HEK293 (cell line): ENCODE data around the gene CLEC14A.

ENCODE experiments used
- CTCF ChIA-PET: fragments of 350-600 bp; formaldehyde crosslinking; extraction: SDS; loops from one replicate; lab custom pipeline; 2021; ENCODE audit warnings: antibody characterized with exemption; lab: Yijun Ruan, JAX
- POLR2A ChIA-PET: fragments of 300-600 bp; formaldehyde crosslinking; extraction: SDS; loops from one replicate; lab custom pipeline; 2020; ENCODE audit warnings: antibody characterized with exemption, inconsistent platforms; lab: Yijun Ruan, JAX
- H3K27ac ChIP-seq: fragments of 200-500 bp; sonication (Bioruptor generic); 2 replicates; pipeline ENCODE4 v1.5.1; 2014; ENCODE audit warnings: low read depth, low read length, control low read depth, inconsistent platforms; ENCODE audit errors: extremely low read depth
- H3K36me3 ChIP-seq, 2 experiments: fragments of 200-500 bp in 1 of 2; sonication (Bioruptor generic) in 1 of 2; 1 replicate in 1 of 2; 2 replicates in 1 of 2; pipeline ENCODE4 v1.5.1; 2014 to 2017; ENCODE audit warnings: inconsistent platforms in 2 of 2, low read length in 2 of 2; ENCODE audit not compliant: control insufficient read depth in 2 of 2, insufficient read depth in 1 of 2
- H3K4me1 ChIP-seq: fragments of 200-500 bp; sonication (Bioruptor generic); 2 replicates; pipeline ENCODE4 v1.5.1; 2014; ENCODE audit warnings: mild to moderate bottlenecking, low read length, inconsistent platforms; ENCODE audit not compliant: control insufficient read depth, insufficient read depth
- H3K4me3 ChIP-seq: 2 replicates; pipeline ENCODE4 v1.5.1; 2011; ENCODE audit warnings: low read depth, mild to moderate bottlenecking, control low read depth, low read length, moderate library complexity
- H3K9me3 ChIP-seq: fragments of 200-500 bp; sonication (Bioruptor generic); 2 replicates; pipeline ENCODE4 v1.5.1; 2014; ENCODE audit warnings: low read depth, low read length, inconsistent platforms; ENCODE audit not compliant: control insufficient read depth, insufficient read depth
- CTCF ChIP-seq: fragments of 450-650 bp; formaldehyde crosslinking; IDR thresholded peaks from 2 replicates; pipeline ENCODE4 v1.5.1; 2016; ENCODE audit warnings: missing biosample characterization, missing genetic modification characterization
- GLI4 ChIP-seq: fragments of 450-650 bp; formaldehyde crosslinking; IDR thresholded peaks from 2 replicates; pipeline ENCODE4 v1.5.1; 2016; ENCODE audit warnings: missing biosample characterization, missing genetic modification characterization
- KLF10 ChIP-seq: fragments of 450-650 bp; IDR thresholded peaks from 2 replicates; pipeline ENCODE4 v1.5.1; 2018; ENCODE audit warnings: missing biosample characterization, mild to moderate bottlenecking, missing genetic modification characterization
- MZF1 ChIP-seq: fragments of 450-650 bp; formaldehyde crosslinking; IDR thresholded peaks from 2 replicates; pipeline ENCODE4 v1.5.1; 2017; ENCODE audit warnings: missing biosample characterization, missing genetic modification characterization, borderline replicate concordance
- ZBTB7A ChIP-seq: fragments of 450-650 bp; formaldehyde crosslinking; IDR thresholded peaks from 2 replicates; pipeline ENCODE4 v1.5.1; 2016; ENCODE audit warnings: low read depth, missing biosample characterization, missing genetic modification characterization
- ZBTB8A ChIP-seq: fragments of 450-650 bp; formaldehyde crosslinking; IDR thresholded peaks from 2 replicates; pipeline ENCODE4 v1.5.1; 2016; ENCODE audit warnings: missing biosample characterization, missing genetic modification characterization
- ZNF214 ChIP-seq: fragments of 450-650 bp; formaldehyde crosslinking; IDR thresholded peaks from 2 replicates; pipeline ENCODE4 v1.5.1; 2017; ENCODE audit warnings: missing biosample characterization, mild to moderate bottlenecking, missing genetic modification characterization, borderline replicate concordance
- ZNF302 ChIP-seq: fragments of 450-650 bp; formaldehyde crosslinking; IDR thresholded peaks from 2 replicates; pipeline ENCODE4 v1.5.1; 2016; ENCODE audit warnings: missing biosample characterization, missing genetic modification characterization, low read depth
- ZNF558 ChIP-seq: fragments of 450-650 bp; formaldehyde crosslinking; IDR thresholded peaks from 2 replicates; pipeline ENCODE4 v1.5.1; 2016; ENCODE audit warnings: missing biosample characterization, missing genetic modification characterization
- ZNF624 ChIP-seq: fragments of 450-650 bp; formaldehyde crosslinking; IDR thresholded peaks from 2 replicates; pipeline ENCODE4 v1.5.1; 2017; ENCODE audit warnings: missing biosample characterization, missing genetic modification characterization
- ZNF707 ChIP-seq: fragments of 450-650 bp; formaldehyde crosslinking; IDR thresholded peaks from 2 replicates; pipeline ENCODE4 v1.5.1; 2016; ENCODE audit warnings: missing biosample characterization, missing genetic modification characterization
- ZNF843 ChIP-seq: fragments of 450-650 bp; formaldehyde crosslinking; IDR thresholded peaks from 2 replicates; pipeline ENCODE4 v1.5.1; 2016; ENCODE audit warnings: missing biosample characterization, missing genetic modification characterization
- TF ChIP-seq, protein P1 (sequence below): fragments of 450-650 bp; formaldehyde crosslinking; IDR thresholded peaks from 2 replicates; pipeline ENCODE4 v1.5.1; 2016; ENCODE audit warnings: missing biosample characterization, missing genetic modification characterization
- TF ChIP-seq, protein P2 (sequence below): fragments of 450-650 bp; formaldehyde crosslinking; IDR thresholded peaks from 2 replicates; pipeline ENCODE4 v1.5.1; 2016; ENCODE audit warnings: missing biosample characterization, missing genetic modification characterization, borderline replicate concordance
- TF ChIP-seq, protein P3 (sequence below): fragments of 450-650 bp; formaldehyde crosslinking; IDR thresholded peaks from 2 replicates; pipeline ENCODE4 v1.5.1; 2017; ENCODE audit warnings: missing biosample characterization, missing genetic modification characterization
- TF ChIP-seq, protein P4 (sequence below): fragments of 450-650 bp; formaldehyde crosslinking; IDR thresholded peaks from 2 replicates; pipeline ENCODE4 v1.5.1; 2016; ENCODE audit warnings: missing biosample characterization, missing genetic modification characterization

Gene CLEC14A

GRCh38 chr14:38233218-38233617, 22.7 kb downstream of the CLEC14A start (continued):
- TF ChIP-seq ZBTB7A (tag by site-specific recombination), result no peak
- no peak for TF ChIP-seq ZNF624 (tag by site-specific recombination)
- no peak for TF ChIP-seq ZNF707 (tag by site-specific recombination)
- TF ChIP-seq, protein P1, sequence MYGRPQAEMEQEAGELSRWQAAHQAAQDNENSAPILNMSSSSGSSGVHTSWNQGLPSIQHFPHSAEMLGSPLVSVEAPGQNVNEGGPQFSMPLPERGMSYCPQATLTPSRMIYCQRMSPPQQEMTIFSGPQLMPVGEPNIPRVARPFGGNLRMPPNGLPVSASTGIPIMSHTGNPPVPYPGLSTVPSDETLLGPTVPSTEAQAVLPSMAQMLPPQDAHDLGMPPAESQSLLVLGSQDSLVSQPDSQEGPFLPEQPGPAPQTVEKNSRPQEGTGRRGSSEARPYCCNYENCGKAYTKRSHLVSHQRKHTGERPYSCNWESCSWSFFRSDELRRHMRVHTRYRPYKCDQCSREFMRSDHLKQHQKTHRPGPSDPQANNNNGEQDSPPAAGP (tag by site-specific recombination), result no peak
- TF ChIP-seq GLI4 (tag by site-specific recombination), result no peak
- TF ChIP-seq ZNF214 (tag by site-specific recombination), result no peak
- TF ChIP-seq ZNF302, result no peak
- TF ChIP-seq, protein P2, sequence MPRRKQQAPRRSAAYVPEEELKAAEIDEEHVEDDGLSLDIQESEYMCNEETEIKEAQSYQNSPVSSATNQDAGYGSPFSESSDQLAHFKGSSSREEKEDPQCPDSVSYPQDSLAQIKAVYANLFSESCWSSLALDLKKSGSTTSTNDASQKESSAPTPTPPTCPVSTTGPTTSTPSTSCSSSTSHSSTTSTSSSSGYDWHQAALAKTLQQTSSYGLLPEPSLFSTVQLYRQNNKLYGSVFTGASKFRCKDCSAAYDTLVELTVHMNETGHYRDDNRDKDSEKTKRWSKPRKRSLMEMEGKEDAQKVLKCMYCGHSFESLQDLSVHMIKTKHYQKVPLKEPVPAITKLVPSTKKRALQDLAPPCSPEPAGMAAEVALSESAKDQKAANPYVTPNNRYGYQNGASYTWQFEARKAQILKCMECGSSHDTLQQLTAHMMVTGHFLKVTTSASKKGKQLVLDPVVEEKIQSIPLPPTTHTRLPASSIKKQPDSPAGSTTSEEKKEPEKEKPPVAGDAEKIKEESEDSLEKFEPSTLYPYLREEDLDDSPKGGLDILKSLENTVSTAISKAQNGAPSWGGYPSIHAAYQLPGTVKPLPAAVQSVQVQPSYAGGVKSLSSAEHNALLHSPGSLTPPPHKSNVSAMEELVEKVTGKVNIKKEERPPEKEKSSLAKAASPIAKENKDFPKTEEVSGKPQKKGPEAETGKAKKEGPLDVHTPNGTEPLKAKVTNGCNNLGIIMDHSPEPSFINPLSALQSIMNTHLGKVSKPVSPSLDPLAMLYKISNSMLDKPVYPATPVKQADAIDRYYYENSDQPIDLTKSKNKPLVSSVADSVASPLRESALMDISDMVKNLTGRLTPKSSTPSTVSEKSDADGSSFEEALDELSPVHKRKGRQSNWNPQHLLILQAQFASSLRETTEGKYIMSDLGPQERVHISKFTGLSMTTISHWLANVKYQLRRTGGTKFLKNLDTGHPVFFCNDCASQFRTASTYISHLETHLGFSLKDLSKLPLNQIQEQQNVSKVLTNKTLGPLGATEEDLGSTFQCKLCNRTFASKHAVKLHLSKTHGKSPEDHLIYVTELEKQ (tag by site-specific recombination), result no peak
- no peak for TF ChIP-seq KLF10 (tag by site-specific recombination)
- no peak for TF ChIP-seq MZF1

- Histone ChIP-seq H3K27ac (no peak overlapping the region), H3K9me3 (no peaks in the 10 kb centered on the region), H3K4me3 (no peak overlapping the region), H3K36me3 (no peaks in the 10 kb centered on the region), H3K4me1 (no peaks in the 10 kb centered on the region)
- TF ChIP-seq, protein P3, sequence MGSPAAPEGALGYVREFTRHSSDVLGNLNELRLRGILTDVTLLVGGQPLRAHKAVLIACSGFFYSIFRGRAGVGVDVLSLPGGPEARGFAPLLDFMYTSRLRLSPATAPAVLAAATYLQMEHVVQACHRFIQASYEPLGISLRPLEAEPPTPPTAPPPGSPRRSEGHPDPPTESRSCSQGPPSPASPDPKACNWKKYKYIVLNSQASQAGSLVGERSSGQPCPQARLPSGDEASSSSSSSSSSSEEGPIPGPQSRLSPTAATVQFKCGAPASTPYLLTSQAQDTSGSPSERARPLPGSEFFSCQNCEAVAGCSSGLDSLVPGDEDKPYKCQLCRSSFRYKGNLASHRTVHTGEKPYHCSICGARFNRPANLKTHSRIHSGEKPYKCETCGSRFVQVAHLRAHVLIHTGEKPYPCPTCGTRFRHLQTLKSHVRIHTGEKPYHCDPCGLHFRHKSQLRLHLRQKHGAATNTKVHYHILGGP (tag by site-specific recombination), result no peak
- no peak for TF ChIP-seq CTCF (tag by site-specific recombination)
- no peak for TF ChIP-seq MZF1
- no peak for TF ChIP-seq ZBTB8A (tag by site-specific recombination)
- TF ChIP-seq, protein P4, sequence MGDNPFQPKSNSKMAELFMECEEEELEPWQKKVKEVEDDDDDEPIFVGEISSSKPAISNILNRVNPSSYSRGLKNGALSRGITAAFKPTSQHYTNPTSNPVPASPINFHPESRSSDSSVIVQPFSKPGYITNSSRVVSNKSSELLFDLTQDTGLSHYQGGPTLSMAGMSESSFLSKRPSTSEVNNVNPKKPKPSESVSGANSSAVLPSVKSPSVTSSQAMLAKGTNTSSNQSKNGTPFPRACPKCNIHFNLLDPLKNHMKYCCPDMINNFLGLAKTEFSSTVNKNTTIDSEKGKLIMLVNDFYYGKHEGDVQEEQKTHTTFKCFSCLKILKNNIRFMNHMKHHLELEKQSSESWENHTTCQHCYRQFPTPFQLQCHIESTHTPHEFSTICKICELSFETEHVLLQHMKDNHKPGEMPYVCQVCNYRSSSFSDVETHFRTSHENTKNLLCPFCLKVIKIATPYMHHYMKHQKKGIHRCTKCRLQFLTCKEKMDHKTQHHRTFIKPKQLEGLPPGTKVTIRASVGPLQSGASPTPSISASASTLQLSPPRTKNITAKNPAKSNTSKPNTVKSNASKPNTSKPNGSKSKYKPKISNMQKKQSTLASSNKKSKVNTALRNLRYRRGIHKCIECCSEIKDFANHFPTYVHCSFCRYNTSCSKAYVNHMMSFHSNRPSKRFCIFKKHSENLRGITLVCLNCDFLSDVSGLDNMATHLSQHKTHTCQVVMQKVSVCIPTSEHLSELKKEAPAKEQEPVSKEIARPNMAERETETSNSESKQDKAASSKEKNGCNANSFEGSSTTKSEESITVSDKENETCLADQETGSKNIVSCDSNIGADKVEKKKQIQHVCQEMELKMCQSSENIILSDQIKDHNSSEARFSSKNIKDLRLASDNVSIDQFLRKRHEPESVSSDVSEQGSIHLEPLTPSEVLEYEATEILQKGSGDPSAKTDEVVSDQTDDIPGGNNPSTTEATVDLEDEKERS (tag by site-specific recombination), result no peak
- TF ChIP-seq ZNF558 (tag by site-specific recombination), result no peak
- no peak for TF ChIP-seq ZNF843 (tag by site-specific recombination)
- ChIA-PET CTCF (no interaction called here), POLR2A (no interaction called here)
Observed at GRCh38 chr14:38226366-38226765, 29.5 kb downstream of the CLEC14A start.
